ENCODE results near the gene GALNT10. TPM values are rescaled to one million over a fixed set of nuclear protein-coding genes. Genes with fewer than 3 reads are reported as not detected.

Gene GALNT10
- total and polyA plus RNA-seq, 2 experiments from 2014 or later: 3.2 to 12.9 TPM

DNA sequence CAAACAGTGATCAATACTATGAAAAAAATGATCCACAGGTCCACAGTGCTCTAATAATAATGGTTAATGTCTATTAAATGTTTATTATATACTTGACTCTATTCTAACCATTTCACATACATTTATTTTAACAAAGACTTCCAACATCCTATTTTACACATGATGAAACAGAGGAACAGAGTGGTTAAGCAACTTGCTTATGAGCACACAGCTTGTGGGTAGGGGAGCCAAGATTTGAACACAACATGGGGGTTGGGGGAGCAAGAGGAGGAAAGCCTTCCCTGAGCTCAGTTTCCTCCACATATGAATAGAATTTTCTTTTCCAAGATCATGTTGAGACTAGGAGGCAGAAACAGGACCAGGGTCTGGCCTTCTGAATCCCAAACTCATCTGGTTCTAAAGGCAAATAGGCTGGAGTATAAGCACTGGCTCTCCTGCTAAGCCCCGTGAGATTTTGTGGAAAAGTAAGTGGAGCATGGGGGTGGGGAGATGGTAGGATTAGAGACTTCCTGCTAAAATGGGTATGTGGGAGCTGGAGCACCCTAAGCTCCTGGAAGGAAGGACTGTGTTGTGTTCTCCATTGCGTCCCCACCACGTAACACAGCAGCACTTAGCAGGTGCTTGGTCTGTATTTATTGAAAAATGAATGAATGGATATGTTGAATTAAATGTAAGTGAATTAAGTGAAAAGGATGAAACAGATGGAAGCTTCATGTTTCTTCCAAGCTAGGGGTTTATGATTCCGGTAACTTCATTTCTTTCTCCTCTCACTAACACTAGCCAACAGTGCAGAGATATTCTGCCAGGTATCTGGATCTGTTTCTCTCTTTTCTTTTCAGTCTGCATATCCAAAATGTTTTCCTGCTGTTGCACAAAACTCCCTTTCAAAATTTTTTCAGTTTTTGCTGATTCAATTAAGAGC lies 26.9 kb upstream of the GALNT10 start:
- H3K27ac Mint-ChIP-seq: no peak overlapping the region
- H3K9me3 Mint-ChIP-seq: no peaks in the 10 kb centered on the region
- Histone ChIP-seq H3K79me2 (replicated peaks; ENCODE audit: insufficient read depth) (no peaks in the 10 kb centered on the region), H3K36me3 (ENCODE audit: insufficient read depth) (no peaks in the 10 kb centered on the region), H3K27ac (ENCODE audit: low read depth) (no peak overlapping the region), H4K20me1 (replicated peaks; ENCODE audit: insufficient read depth) (no peaks in the 10 kb centered on the region), H3K4me2 (no peak overlapping the region), H3K9me2 (ENCODE audit: insufficient read depth) (no peaks in the 10 kb centered on the region), H3F3A (replicated peaks; ENCODE audit: low read depth) (no peaks in the 10 kb centered on the region), H3K4me3 (no peak overlapping the region), H3K27me3 (ENCODE audit: insufficient read depth) (no peaks in the 10 kb centered on the region), H3K4me1 (ENCODE audit: insufficient read depth) (peaks cover 49% of the 10 kb centered on the region), H2AFZ (no peak overlapping the region; the same call in 1 of the 2 replicates)
- no peak for DNase-seq (ENCODE audit: low spot score)
- peaks cover 11% of the 10 kb centered on the region for H3K27me3 Mint-ChIP-seq (ENCODE audit: insufficient read depth, low read depth, poor library complexity)
- TF ChIP-seq ZNF114 (CRISPR knock-in tag; IDR thresholded peaks at IDR 0.05): no peak
- no peak for TF ChIP-seq EZH2phosphoT487 (IDR thresholded peaks at IDR 0.05; ENCODE audit: unreplicated experiment)
- TF ChIP-seq EZH2 (IDR thresholded peaks at IDR 0.05; ENCODE audit: low read depth, unreplicated experiment): no peak
- no peak for TF ChIP-seq ETS1 (IDR thresholded peaks at IDR 0.05)
- TF ChIP-seq NANOG (IDR thresholded peaks at IDR 0.05; ENCODE audit: borderline replicate concordance): no peak
- TF ChIP-seq STAT1 (IDR thresholded peaks at IDR 0.05; ENCODE audit: unreplicated experiment): no peak
- TF ChIP-seq POLR2AphosphoS5 (IDR thresholded peaks at IDR 0.05; ENCODE audit: low read depth): no peak
- no peak for TF ChIP-seq ZNF331 (CRISPR knock-in tag; IDR thresholded peaks at IDR 0.05; ENCODE audit: low read depth)
- no peak for TF ChIP-seq JUNB (IDR thresholded peaks at IDR 0.05; ENCODE audit: unreplicated experiment)
- TF ChIP-seq, protein P1, sequence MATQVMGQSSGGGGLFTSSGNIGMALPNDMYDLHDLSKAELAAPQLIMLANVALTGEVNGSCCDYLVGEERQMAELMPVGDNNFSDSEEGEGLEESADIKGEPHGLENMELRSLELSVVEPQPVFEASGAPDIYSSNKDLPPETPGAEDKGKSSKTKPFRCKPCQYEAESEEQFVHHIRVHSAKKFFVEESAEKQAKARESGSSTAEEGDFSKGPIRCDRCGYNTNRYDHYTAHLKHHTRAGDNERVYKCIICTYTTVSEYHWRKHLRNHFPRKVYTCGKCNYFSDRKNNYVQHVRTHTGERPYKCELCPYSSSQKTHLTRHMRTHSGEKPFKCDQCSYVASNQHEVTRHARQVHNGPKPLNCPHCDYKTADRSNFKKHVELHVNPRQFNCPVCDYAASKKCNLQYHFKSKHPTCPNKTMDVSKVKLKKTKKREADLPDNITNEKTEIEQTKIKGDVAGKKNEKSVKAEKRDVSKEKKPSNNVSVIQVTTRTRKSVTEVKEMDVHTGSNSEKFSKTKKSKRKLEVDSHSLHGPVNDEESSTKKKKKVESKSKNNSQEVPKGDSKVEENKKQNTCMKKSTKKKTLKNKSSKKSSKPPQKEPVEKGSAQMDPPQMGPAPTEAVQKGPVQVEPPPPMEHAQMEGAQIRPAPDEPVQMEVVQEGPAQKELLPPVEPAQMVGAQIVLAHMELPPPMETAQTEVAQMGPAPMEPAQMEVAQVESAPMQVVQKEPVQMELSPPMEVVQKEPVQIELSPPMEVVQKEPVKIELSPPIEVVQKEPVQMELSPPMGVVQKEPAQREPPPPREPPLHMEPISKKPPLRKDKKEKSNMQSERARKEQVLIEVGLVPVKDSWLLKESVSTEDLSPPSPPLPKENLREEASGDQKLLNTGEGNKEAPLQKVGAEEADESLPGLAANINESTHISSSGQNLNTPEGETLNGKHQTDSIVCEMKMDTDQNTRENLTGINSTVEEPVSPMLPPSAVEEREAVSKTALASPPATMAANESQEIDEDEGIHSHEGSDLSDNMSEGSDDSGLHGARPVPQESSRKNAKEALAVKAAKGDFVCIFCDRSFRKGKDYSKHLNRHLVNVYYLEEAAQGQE (IDR thresholded peaks at IDR 0.05; ENCODE audit: unreplicated experiment): no peak
- no peak for TF ChIP-seq CREB1 (CRISPR knock-in tag; IDR thresholded peaks at IDR 0.05; ENCODE audit: low read depth)
- TF ChIP-seq ZNF462 (CRISPR knock-in tag; IDR thresholded peaks at IDR 0.05): no peak
- TF ChIP-seq, protein P2, sequence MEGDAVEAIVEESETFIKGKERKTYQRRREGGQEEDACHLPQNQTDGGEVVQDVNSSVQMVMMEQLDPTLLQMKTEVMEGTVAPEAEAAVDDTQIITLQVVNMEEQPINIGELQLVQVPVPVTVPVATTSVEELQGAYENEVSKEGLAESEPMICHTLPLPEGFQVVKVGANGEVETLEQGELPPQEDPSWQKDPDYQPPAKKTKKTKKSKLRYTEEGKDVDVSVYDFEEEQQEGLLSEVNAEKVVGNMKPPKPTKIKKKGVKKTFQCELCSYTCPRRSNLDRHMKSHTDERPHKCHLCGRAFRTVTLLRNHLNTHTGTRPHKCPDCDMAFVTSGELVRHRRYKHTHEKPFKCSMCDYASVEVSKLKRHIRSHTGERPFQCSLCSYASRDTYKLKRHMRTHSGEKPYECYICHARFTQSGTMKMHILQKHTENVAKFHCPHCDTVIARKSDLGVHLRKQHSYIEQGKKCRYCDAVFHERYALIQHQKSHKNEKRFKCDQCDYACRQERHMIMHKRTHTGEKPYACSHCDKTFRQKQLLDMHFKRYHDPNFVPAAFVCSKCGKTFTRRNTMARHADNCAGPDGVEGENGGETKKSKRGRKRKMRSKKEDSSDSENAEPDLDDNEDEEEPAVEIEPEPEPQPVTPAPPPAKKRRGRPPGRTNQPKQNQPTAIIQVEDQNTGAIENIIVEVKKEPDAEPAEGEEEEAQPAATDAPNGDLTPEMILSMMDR (conservative IDR thresholded peaks at IDR 0.05; ENCODE audit: low read depth in 2 of 2): no peak
- H3K4me1 Mint-ChIP-seq: peaks cover 51% of the 10 kb centered on the region
- no peaks in the 10 kb centered on the region for H3K36me3 Mint-ChIP-seq (ENCODE audit: low read depth)
- H3K4me3 Mint-ChIP-seq: no peak overlapping the region
- no peak for ATAC-seq

Measured in GM23338 (cell line).